NCI-H146 (cell line): ENCODE measurements around the gene PSMA8.
"Not testable (repeated sequence)": the region's sequence is repeated elsewhere in the genome, so short reads cannot be mapped to it uniquely, and the experiment has no call there.

ENCODE experiments used
- DNase-seq: peaks from one replicate; lab custom pipeline; 2025; lab: John Stamatoyannopoulos, UW

Gene PSMA8

GRCh38 chr18:26133652-26134051 lies at the start of gene PSMA8:
TSS of gene PSMA8 (plus strand) at chr18:26133869. CDS start at chr18:26133966, 97 bp downstream.
- DNase-seq, result no peak

DNA sequence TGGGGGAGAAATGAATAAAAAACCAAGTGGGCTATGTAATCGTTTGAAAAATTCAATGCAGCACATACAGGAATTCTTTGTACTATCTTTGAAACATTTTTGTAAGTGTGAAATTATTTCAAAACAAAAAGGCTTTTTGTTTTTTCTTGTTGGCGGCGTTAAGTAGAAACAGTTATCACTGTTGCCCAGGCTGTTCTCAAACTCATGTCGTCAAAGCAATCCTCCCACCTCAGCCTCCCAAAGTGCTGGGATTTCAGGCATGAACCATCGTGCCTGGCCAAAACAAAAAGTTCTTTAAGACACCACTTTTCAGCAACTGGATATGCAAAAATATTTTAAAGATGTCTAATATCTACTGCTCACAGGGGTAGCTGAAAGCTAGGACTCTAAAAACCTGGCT lies 48.6 kb upstream of the PSMA8 start:
- no peak for DNase-seq

DNA sequence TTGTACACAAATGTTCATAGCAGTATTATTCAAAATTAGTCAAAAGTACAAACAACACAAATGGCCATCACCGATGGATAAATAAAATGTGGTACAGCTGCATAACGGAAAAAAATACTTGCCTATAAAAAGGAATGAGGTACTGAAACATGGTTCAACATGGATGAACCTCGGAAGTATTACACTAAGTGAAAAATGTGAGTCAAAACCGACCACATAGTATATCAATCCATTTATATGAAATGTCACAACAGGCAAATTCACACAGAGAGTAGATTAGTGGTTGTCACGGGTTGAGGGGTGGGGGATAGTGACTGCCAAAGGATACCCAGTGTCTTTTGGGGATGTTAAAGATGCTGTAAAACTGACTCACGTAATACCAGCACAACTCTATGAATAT lies 46.7 kb upstream of the PSMA8 start:
- no peak for DNase-seq

GRCh38 chr18:26088487-26088886 lies 45.2 kb upstream of the PSMA8 start:
- DNase-seq, result no peak

- peak; percentile 13 for DNase-seq
Measured at GRCh38 chr18:26089293-26090129, 44.2 kb upstream of the PSMA8 start.

GRCh38 chr18:26090130-26091046 lies 43.3 kb upstream of the PSMA8 start, which contains the start of gene SS18:
TSS of gene SS18 (minus strand) at chr18:26090613. CDS start at chr18:26090569, 44 bp downstream.
- peak; percentile 96 for DNase-seq

DNA sequence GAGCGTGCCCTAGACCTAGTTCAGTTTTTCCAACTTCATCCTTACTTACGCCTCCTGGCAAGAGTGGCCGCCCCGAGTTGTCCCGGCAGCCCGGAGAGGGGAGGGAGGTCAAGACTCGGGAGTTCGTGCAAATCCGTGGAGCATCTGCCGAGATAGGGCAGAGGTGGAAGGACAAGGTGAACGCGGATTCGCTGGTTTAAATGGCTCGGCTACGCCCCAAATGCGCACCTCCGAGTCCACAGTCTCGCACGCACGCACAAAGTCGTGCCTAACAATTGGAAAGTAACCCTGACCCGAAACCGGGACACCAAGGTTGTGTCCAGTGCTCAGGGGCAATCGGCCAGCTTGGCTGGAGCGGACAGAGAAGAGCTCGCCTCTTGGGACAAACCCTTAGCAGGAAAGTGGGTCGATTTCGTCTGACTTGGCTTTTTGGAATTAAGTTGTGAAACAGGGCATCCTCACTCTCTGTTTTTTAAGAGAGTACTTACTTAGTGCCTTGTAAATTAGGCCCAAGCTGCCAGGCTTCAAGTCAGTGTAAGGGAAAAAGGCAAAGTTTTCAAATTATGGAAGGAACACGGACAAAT lies 42.5 kb upstream of the PSMA8 start:
- DNase-seq, result peak; percentile 88

DNA sequence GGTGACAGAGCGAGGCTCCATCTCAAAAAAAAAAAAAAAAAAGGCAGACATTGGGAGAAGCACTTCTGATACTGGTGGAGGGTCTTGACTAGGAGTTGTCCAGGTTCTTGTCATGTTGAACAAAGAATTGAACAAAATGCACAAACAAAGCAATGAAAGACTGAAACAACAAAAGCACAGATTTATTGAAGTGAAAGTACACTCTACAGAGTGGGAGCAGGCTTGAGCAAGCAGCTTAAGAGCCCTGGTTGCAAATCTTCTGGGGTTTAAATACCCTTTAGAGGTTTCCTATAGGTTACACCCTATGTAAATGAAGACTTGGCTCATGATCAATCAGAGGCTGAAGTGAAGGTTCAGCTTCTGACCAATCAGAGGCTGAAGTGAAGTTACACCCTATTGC lies 36.8 kb upstream of the PSMA8 start:
- no peak for DNase-seq

DNA sequence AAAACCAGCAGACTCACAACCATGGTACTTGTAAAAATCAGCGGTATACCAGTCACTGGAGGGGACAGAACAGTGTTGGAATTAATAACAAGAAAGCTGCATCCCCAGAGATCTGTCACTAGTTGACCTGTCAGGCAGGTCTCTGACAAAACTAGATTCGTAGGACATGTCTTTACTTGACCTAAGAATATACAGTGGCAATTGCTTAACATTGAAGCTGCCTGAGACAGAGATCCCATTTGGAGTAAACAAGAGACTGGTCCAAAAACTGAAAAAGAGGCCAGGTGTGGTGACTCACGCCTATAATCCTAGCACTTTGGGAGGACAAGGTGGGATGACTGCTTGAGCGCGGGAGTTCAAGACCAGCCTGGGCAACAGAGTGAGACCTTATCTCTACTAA lies 36.1 kb upstream of the PSMA8 start:
- DNase-seq, result no peak

- DNase-seq, result no peak
Measured at GRCh38 chr18:26103579-26103978, 30.1 kb upstream of the PSMA8 start.

- DNase-seq, result no peak
Measured at GRCh38 chr18:26104035-26104434, 29.6 kb upstream of the PSMA8 start.

DNA sequence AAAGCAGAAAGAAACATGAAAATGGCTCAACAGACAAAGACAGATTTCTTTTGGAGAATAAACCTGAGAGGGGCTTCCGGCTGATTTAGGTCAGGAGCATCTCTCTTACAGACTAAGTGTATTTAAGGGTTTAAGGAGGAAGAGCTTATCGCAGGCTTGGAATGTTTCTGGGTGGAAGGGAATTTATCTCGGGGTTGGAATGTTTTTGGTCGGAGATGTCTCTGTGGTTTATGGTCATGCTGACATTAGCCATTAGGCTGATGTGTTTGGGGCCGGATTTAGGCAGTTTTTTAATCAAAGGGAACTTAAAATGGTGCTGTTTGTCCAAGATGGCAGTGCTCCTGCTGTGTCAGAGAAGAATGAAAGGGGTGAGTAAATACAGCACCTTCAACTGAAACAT lies 14.4 kb upstream of the PSMA8 start:
- no peak for DNase-seq

DNA sequence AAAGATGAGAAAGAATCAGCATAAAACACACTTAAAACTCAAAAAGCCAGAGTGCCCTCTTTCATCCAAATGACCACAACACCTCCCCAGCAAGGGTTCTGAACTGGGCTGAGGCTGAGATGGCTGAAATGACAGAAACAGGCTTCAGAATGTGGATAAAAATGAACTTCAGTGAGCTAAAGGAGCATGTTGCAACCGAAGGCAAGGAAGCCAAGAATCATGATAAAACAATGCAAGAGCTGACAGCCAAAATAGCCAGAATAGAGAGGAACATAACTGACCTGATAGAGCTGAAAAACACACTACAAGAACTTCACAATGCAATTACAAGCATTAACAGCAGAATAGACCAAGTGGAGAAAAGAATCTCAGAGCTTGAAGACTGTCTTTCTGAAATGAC lies 12.2 kb upstream of the PSMA8 start:
- DNase-seq, result no peak

DNA sequence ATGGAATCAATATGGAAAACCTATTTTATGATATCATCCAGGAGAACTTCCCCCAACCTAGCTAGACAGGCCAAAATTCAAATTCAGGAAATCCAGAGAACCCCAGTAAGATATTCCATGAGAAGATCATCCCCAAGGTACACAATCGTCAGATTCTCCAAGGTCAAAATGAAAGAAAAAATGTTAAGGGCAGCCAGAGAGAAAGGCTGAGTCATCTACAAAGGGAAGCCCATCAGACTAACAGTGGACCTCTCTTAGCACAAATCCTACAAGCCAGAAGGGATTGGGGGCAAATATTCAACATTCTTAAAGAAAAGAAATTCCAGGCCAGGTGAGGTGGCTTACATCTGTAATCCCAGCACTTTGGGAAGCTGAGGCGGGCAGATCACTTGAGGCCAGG lies 11.7 kb upstream of the PSMA8 start:
- not testable (repeated sequence) for DNase-seq

GRCh38 chr18:26127786-26128185 lies 5.9 kb upstream of the PSMA8 start:
- DNase-seq, result no peak

- not testable (repeated sequence) for DNase-seq
Measured at GRCh38 chr18:26128192-26128591, 5.5 kb upstream of the PSMA8 start.

GRCh38 chr18:26134107-26134506 lies 438 bp downstream of the PSMA8 start:
- DNase-seq, result no peak

DNA sequence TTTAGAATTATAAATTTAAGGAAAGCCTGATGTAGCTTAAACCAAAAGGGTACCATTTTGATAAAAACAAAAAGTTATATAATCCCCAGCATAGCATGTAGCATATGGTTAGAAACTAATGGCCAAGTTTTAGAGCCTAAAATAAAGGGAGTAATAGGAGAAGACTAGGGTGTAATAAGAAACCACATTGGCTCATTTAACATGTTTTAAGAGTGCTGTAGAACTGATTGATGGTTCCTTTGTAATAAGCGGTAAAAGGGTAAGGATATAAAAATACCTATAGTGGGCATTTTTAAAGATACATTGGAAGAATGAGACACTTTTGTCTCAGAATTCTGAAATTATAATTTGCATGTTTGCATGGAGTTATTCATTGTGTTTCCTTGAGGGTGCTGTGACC lies 1.9 kb downstream of the PSMA8 start:
- DNase-seq, result no peak

DNA sequence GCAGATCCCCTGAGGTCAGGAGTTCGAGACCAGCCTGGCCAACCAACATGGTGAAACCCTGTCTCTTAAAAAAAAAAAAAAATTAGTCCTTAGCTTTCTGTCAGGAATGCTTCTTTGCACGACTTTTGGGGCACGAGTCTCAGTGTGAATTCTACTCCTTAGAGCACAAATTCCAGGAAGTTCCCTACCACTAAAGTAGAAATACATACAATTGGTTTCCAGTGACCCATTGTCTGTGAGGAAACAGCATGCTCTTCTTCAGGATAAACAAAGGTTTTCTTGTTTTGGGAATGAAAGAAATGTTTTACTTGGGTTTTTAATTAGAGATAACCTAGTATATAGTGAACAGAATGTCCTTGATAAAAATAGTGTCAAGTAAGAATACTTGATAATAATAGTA lies 23.7 kb downstream of the PSMA8 start:
- DNase-seq, result no peak

- no peak for DNase-seq
Measured at GRCh38 chr18:26159353-26159752, 25.7 kb downstream of the PSMA8 start.

- DNase-seq, result no peak
Measured at GRCh38 chr18:26164571-26164970, 30.9 kb downstream of the PSMA8 start.

GRCh38 chr18:26167592-26167991 lies 33.9 kb downstream of the PSMA8 start:
- DNase-seq, result not testable (repeated sequence)

- DNase-seq, result no peak
Measured at GRCh38 chr18:26175481-26175880, 41.8 kb downstream of the PSMA8 start.
